Fibroblast of skin of right biceps (primary cell): ENCODE data around the gene MTX2.
"Not testable (repeated sequence)": the region's sequence is repeated elsewhere in the genome, so short reads cannot be mapped to it uniquely, and the experiment has no call there.

Source experiments
- DNase-seq: peaks from one replicate; pipeline ENCODE4 v3.0.0-alpha.2; 2013

MTX2 gene

GRCh38 chr2:176291809-176292283 is 22.6 kb downstream of the MTX2 start:
- no peak for DNase-seq

- no peak for DNase-seq
Measured at GRCh38 chr2:176292608-176293007, 23.4 kb downstream of the MTX2 start.

GRCh38 chr2:176293334-176293733 is 24.1 kb downstream of the MTX2 start:
- DNase-seq: no peak

- peak; percentile 76 for DNase-seq
Measured at GRCh38 chr2:176297067-176297466, 27.8 kb downstream of the MTX2 start.

GRCh38 chr2:176297737-176298136 is 28.5 kb downstream of the MTX2 start:
- DNase-seq: no peak

- DNase-seq: not testable (repeated sequence)
Measured at GRCh38 chr2:176306020-176306419, 36.8 kb downstream of the MTX2 start.

- no peak for DNase-seq
Measured at GRCh38 chr2:176317199-176317598, 48.0 kb downstream of the MTX2 start.

- DNase-seq: no peak
Measured at GRCh38 chr2:176317623-176318065, 48.4 kb downstream of the MTX2 start.

GRCh38 chr2:176321916-176322315 is 52.7 kb downstream of the MTX2 start:
- DNase-seq: no peak

GRCh38 chr2:176324862-176325261 is 55.6 kb downstream of the MTX2 start:
- no peak for DNase-seq

- DNase-seq: no peak
Measured at GRCh38 chr2:176325732-176326131, 56.5 kb downstream of the MTX2 start.

GRCh38 chr2:176328149-176328548 is 58.9 kb downstream of the MTX2 start:
- DNase-seq: no peak

- DNase-seq: no peak
Measured at GRCh38 chr2:176330612-176331011, 61.4 kb downstream of the MTX2 start.

GRCh38 chr2:176331646-176332045 is 62.4 kb downstream of the MTX2 start:
- DNase-seq: no peak

GRCh38 chr2:176334729-176335128 is 65.5 kb downstream of the MTX2 start:
- no peak for DNase-seq

- no peak for DNase-seq
Measured at GRCh38 chr2:176338395-176338794, 69.2 kb downstream of the MTX2 start.

- DNase-seq: no peak
Measured at GRCh38 chr2:176339208-176339607, 70.0 kb downstream of the MTX2 start.

- no peak for DNase-seq
Measured at GRCh38 chr2:176356251-176356650, 87.0 kb downstream of the MTX2 start.

- DNase-seq: no peak
Measured at GRCh38 chr2:176364273-176364977, 95.2 kb downstream of the MTX2 start.

- DNase-seq: no peak
Measured at GRCh38 chr2:176368349-176368748, 99.1 kb downstream of the MTX2 start.

GRCh38 chr2:176370467-176371171 is 101.4 kb downstream of the MTX2 start:
- DNase-seq: no peak

GRCh38 chr2:176373155-176373554 is 103.9 kb downstream of the MTX2 start:
- DNase-seq: not testable (repeated sequence)

GRCh38 chr2:176378323-176378722 is 109.1 kb downstream of the MTX2 start:
- DNase-seq: no peak

- DNase-seq: no peak
Measured at GRCh38 chr2:176380341-176380740, 111.1 kb downstream of the MTX2 start.
